ENCODE measurements around the gene PRR23E. TPM values are rescaled to one million over a fixed set of nuclear protein-coding genes. Genes with fewer than 3 reads are reported as not detected.

PRR23E gene, protein sequence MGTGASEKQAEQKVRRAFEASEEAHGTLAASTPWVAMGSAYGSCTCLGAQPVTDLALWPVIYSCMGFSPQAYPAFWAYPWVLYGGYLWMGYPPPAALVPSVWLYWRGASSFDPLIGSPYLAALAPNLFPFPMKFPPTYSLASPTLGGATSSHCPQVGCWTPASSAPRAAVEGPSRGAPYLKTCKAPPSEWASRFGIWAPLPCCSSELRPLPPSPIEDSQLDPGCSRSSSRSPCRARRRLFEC
- not detected in 2 replicates for total RNA-seq (2014; rRNA removed)
- Bru-seq, nascent RNA: not detected
- BruChase-seq, experiment 1, labeled RNA remaining after a 6-hour chase: not detected
- not detected for BruChase-seq, experiment 2, labeled RNA remaining after a 2-hour chase
- long read RNA-seq: 0 reads

GRCh38 chr3:127192576-127193232 is at the start of gene PRR23E:
Gene PRR23E (plus strand): TSS chr3:127193131. CDS start chr3:127196686, 3,555 bp downstream.
- no peak within 1 kb of the TSS for H3K4me2 ChIP-seq (ENCODE audit: low read length)
- H3K27ac ChIP-seq (ENCODE audit: low read length): no peak within 1 kb of the TSS
- TF ChIP-seq EZH2phosphoT487 (IDR thresholded peaks at IDR 0.05; ENCODE audit: borderline replicate concordance, low read length): no peak
- no peak for TF ChIP-seq EZH2 (IDR thresholded peaks at IDR 0.05; ENCODE audit: low read length, unreplicated experiment)
- no peak for TF ChIP-seq CTCF (conservative IDR thresholded peaks at IDR 0.05; ENCODE audit: low read depth, low read length)
- H3K27me3 ChIP-seq (ENCODE audit: low read length): no peaks in the 10 kb centered on the region
- POLR2A ChIA-PET (ENCODE audit: unreplicated experiment): no interaction called here
- H3K9me2 ChIP-seq (replicated peaks; ENCODE audit: low read length): no peaks in the 10 kb centered on the region
- no peaks in the 10 kb centered on the region for H3K36me3 ChIP-seq (ENCODE audit: low read depth, low read length)
- CTCF ChIA-PET: no interaction called here
- BruUV-seq (replicated peaks): no TSS peak
- ATAC-seq (no peak), DNase-seq (no peak)
- no peak within 1 kb of the TSS for H3K4me3 ChIP-seq (ENCODE audit: low read length)
- H3K79me2 ChIP-seq (ENCODE audit: low read length): no peaks in the 10 kb centered on the region
- no peaks in the 10 kb centered on the region for H3K9me3 ChIP-seq (ENCODE audit: low read length)
- intact Hi-C loops (cut with micrococcal nuclease): no loop called here
- H2AFZ ChIP-seq (ENCODE audit: low read length): no peak within 1 kb of the TSS
- H3K4me1 ChIP-seq (ENCODE audit: insufficient read depth, low read length): no peaks in the 10 kb centered on the region
- no peaks in the 10 kb centered on the region for H4K20me1 ChIP-seq (ENCODE audit: low read length)
- H3F3A ChIP-seq (ENCODE audit: low read length, unreplicated experiment): no peaks in the 10 kb centered on the region
- no peak within 1 kb of the TSS for H3K9ac ChIP-seq (ENCODE audit: low read length)

DNA sequence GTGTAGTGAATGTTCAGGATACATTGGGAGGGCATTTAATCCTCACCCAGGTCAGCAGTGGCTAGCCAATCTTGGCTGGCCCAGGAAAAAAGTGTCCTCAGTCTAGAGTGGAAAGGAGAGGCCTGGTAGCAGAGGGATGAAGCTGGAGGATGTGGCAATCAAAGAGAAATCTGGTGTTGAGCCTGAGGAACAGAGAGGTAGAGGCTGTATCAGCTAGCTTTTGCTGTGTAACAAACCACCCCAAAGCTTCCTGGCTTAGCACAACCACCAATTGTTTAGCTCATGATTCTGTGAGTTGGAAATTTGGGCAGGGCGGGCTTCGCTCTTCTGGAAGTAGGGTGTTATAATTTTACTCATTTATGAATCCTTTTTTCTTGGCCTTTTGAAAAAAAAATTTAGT is 49.8 kb upstream of the PRR23E start:
- BruUV-seq (replicated peaks): no TSS peak
- ChIA-PET POLR2A (ENCODE audit: unreplicated experiment) (no interaction called here), CTCF (no interaction called here)
- TF ChIP-seq EZH2phosphoT487 (IDR thresholded peaks at IDR 0.05; ENCODE audit: borderline replicate concordance, low read length) (no peak), CTCF (conservative IDR thresholded peaks at IDR 0.05; ENCODE audit: low read depth, low read length) (no peak), EZH2 (IDR thresholded peaks at IDR 0.05; ENCODE audit: low read length, unreplicated experiment) (no peak)
- no peak for ATAC-seq
- no peaks in the 10 kb centered on the region for H3F3A ChIP-seq (ENCODE audit: low read length, unreplicated experiment)
- no peaks in the 10 kb centered on the region for H4K20me1 ChIP-seq (ENCODE audit: low read length)
- no peaks in the 10 kb centered on the region for H3K79me2 ChIP-seq (ENCODE audit: low read length)
- no peak overlapping the region for H3K27ac ChIP-seq (ENCODE audit: low read length)
- no peak overlapping the region for H3K4me3 ChIP-seq (ENCODE audit: low read length)
- intact Hi-C loops (cut with micrococcal nuclease): no loop called here
- H3K4me1 ChIP-seq (ENCODE audit: insufficient read depth, low read length): no peaks in the 10 kb centered on the region; the same call in 1 of the 2 replicates
- no peak overlapping the region for H3K4me2 ChIP-seq (ENCODE audit: low read length)
- no peak for DNase-seq
- H2AFZ ChIP-seq (ENCODE audit: low read length): no peak overlapping the region
- no peaks in the 10 kb centered on the region for H3K9me2 ChIP-seq (replicated peaks; ENCODE audit: low read length)
- H3K36me3 ChIP-seq (ENCODE audit: low read depth, low read length): no peaks in the 10 kb centered on the region
- no peak overlapping the region for H3K9ac ChIP-seq (ENCODE audit: low read length)
- no peaks in the 10 kb centered on the region for H3K9me3 ChIP-seq (ENCODE audit: low read length)
- no peaks in the 10 kb centered on the region for H3K27me3 ChIP-seq (ENCODE audit: low read length)

DNA sequence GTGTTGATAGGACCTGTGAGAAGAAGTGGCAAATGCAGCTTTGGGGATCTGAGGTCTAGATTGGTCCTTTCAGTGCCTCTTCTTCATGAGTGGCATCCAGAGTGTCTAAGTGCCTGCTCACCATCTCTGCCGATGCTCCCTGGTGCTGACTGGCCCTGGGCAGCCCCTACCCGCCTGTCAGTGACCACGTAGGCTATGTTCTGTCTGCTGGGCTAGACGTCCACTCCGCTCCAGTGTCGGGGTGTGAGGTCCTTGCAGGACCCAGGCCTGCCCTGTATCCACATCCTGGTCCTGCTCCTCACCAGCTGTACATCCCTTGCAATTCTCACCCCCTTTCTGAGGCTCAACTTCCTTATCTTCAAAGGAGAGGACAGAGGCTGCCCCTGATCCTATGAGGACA is 48.3 kb upstream of the PRR23E start:
- TF ChIP-seq EZH2 (IDR thresholded peaks at IDR 0.05; ENCODE audit: low read length, unreplicated experiment) (no peak), EZH2phosphoT487 (IDR thresholded peaks at IDR 0.05; ENCODE audit: borderline replicate concordance, low read length) (no peak), CTCF (conservative IDR thresholded peaks at IDR 0.05; ENCODE audit: low read depth, low read length) (no peak)
- ATAC-seq: no peak
- H2AFZ ChIP-seq (ENCODE audit: low read length): no peak overlapping the region
- intact Hi-C loops (cut with micrococcal nuclease): no loop called here
- DNase-seq: no peak
- no peaks in the 10 kb centered on the region for H3K79me2 ChIP-seq (ENCODE audit: low read length)
- H4K20me1 ChIP-seq (ENCODE audit: low read length): no peaks in the 10 kb centered on the region
- H3K4me2 ChIP-seq (ENCODE audit: low read length): no peak overlapping the region
- H3F3A ChIP-seq (ENCODE audit: low read length, unreplicated experiment): no peaks in the 10 kb centered on the region
- no peaks in the 10 kb centered on the region for H3K36me3 ChIP-seq (ENCODE audit: low read depth, low read length)
- ChIA-PET CTCF (no interaction called here), POLR2A (ENCODE audit: unreplicated experiment) (no interaction called here)
- no peak overlapping the region for H3K9ac ChIP-seq (ENCODE audit: low read length)
- no peak overlapping the region for H3K27ac ChIP-seq (ENCODE audit: low read length)
- no peak overlapping the region for H3K4me3 ChIP-seq (ENCODE audit: low read length)
- H3K9me2 ChIP-seq (replicated peaks; ENCODE audit: low read length): no peaks in the 10 kb centered on the region
- no peaks in the 10 kb centered on the region; the same call in 1 of the 2 replicates for H3K4me1 ChIP-seq (ENCODE audit: insufficient read depth, low read length)
- BruUV-seq (replicated peaks): no TSS peak
- no peaks in the 10 kb centered on the region for H3K9me3 ChIP-seq (ENCODE audit: low read length)
- no peaks in the 10 kb centered on the region for H3K27me3 ChIP-seq (ENCODE audit: low read length)

Measured in PC-3 (cell line).